Parathyroid adenoma (tissue), 2 donors: ENCODE measurements around the gene XKR3.
"Not testable (repeated sequence)": the region's sequence is repeated elsewhere in the genome, so short reads cannot be mapped to it uniquely, and the experiment has no call there.

Experiments
- H2AFZ ChIP-seq: fragments of 300-600 bp; sonication (generic); one replicate; pipeline ENCODE4 v1.7.0; 2017; ENCODE audit warnings: antibody characterized with exemption, mild to moderate bottlenecking
- H3K27ac ChIP-seq: fragments of 300-600 bp; sonication (generic); one replicate; pipeline ENCODE4 v1.7.0; 2017
- H3K27me3 ChIP-seq: fragments of 300-600 bp; sonication (generic); one replicate; pipeline ENCODE4 v1.7.0; 2017; ENCODE audit warnings: low read length; ENCODE audit not compliant: control insufficient read depth, insufficient read depth
- H3K36me3 ChIP-seq: fragments of 300-600 bp; sonication (generic); one replicate; pipeline ENCODE4 v1.7.0; 2017; ENCODE audit warnings: low read length; ENCODE audit not compliant: control insufficient read depth, insufficient read depth
- H3K4me1 ChIP-seq: fragments of 300-600 bp; sonication (generic); one replicate; pipeline ENCODE4 v1.7.0; 2017; ENCODE audit warnings: control low read depth
- H3K4me2 ChIP-seq: fragments of 300-600 bp; sonication (generic); one replicate; pipeline ENCODE4 v1.7.0; 2017; ENCODE audit warnings: low read length
- H3K4me3 ChIP-seq: fragments of 300-600 bp; sonication (generic); one replicate; pipeline ENCODE4 v1.7.0; 2017; ENCODE audit warnings: low read depth, low read length
- H3K79me2 ChIP-seq: fragments of 300-600 bp; sonication (generic); one replicate; pipeline ENCODE4 v1.7.0; 2017; ENCODE audit warnings: control low read depth
- H3K9ac ChIP-seq: fragments of 300-600 bp; sonication (generic); one replicate; pipeline ENCODE4 v1.7.0; 2017; ENCODE audit warnings: mild to moderate bottlenecking
- H3K9me3 ChIP-seq: fragments of 300-600 bp; sonication (generic); one replicate; pipeline ENCODE4 v1.7.0; 2017; ENCODE audit warnings: low read length; ENCODE audit not compliant: control insufficient read depth
- TF ChIP-seq, protein P1 (sequence below): fragments of 300-600 bp; sonication (generic); IDR thresholded peaks from one replicate; pipeline ENCODE4 v1.7.0; 2017; ENCODE audit warnings: antibody characterized with exemption, mild to moderate bottlenecking
- donor health status: primary hyperparathyroidism.

The XKR3 gene

DNA sequence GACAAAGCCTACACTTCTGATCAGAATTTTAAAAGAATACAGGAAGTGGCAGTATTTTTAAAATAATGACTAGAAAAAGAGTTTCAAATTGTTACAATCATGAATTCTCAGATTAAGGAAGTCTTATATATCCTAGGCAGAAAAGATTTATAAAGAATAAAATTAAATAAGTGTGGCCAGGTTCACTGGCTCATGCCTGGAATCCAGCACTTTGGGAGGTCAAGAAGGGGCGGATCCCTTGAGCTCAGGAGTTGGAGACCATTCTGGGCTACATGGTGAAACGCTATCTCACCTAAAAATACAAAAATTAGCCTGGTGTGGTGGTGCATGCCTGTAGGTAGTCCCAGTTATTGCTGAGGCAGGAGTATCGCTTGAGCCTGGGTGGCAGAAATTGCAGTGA lies 24.1 kb downstream of the XKR3 start:
- Histone ChIP-seq H3K27ac (no peak overlapping the region), H3K9me3 (no peaks in the 10 kb centered on the region), H3K4me2 (no peak overlapping the region), H3K27me3 (no peaks in the 10 kb centered on the region), H2AFZ (no peak overlapping the region), H3K9ac (no peak overlapping the region), H3K79me2 (no peaks in the 10 kb centered on the region), H3K4me3 (no peak overlapping the region), H3K4me1 (no peaks in the 10 kb centered on the region), H3K36me3 (no peaks in the 10 kb centered on the region)
- TF ChIP-seq, protein P1, sequence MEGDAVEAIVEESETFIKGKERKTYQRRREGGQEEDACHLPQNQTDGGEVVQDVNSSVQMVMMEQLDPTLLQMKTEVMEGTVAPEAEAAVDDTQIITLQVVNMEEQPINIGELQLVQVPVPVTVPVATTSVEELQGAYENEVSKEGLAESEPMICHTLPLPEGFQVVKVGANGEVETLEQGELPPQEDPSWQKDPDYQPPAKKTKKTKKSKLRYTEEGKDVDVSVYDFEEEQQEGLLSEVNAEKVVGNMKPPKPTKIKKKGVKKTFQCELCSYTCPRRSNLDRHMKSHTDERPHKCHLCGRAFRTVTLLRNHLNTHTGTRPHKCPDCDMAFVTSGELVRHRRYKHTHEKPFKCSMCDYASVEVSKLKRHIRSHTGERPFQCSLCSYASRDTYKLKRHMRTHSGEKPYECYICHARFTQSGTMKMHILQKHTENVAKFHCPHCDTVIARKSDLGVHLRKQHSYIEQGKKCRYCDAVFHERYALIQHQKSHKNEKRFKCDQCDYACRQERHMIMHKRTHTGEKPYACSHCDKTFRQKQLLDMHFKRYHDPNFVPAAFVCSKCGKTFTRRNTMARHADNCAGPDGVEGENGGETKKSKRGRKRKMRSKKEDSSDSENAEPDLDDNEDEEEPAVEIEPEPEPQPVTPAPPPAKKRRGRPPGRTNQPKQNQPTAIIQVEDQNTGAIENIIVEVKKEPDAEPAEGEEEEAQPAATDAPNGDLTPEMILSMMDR: no peak

DNA sequence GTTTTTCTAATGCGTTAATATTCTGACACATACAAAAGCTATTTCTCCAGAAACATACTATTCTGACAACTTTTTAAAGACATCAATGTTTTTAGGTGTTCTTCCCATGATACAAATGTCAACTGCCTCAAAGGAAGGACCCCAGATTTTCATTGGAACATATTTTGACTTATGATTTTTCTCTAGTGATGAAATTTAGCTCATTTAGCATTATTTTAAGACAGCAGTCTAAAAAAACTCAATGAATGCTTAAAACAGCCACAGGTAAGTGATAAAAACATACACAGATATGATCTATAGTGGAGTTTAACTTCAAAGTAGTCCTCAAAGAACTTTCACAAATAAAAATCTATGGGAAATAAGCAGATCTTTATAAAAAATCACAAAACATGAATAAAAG lies 24.9 kb downstream of the XKR3 start:
- H3K27ac ChIP-seq: no peak overlapping the region
- no peaks in the 10 kb centered on the region for H3K9me3 ChIP-seq
- no peaks in the 10 kb centered on the region for H3K4me1 ChIP-seq
- H3K9ac ChIP-seq: no peak overlapping the region
- no peaks in the 10 kb centered on the region for H3K79me2 ChIP-seq
- no peak overlapping the region for H2AFZ ChIP-seq
- TF ChIP-seq, protein P1: no peak
- no peak overlapping the region for H3K4me2 ChIP-seq
- no peaks in the 10 kb centered on the region for H3K27me3 ChIP-seq
- no peak overlapping the region for H3K4me3 ChIP-seq
- no peaks in the 10 kb centered on the region for H3K36me3 ChIP-seq

DNA sequence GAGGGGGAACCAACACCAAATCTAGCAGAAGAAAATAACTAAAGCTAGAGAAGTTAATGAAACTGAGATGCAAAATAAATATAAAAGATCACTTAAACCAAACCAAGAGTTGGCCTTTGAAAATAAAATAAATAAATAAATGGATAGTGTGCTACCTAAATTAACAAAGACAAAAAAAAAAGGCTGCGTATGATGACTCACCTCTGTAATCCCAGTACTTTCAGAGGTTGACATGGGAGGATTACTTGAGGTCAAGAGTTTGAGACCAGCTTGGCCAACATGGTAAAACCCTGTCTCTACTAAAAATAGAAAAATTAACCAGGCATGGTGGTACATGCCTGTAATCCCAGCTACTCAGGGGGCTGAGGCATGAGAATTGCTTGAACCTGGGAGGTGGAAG lies 29.7 kb downstream of the XKR3 start:
- not testable (repeated sequence) for H3K9ac ChIP-seq, H3K36me3 ChIP-seq, H3K27ac ChIP-seq, H3K9me3 ChIP-seq, H3K27me3 ChIP-seq, H3K4me3 ChIP-seq, H3K4me2 ChIP-seq, H2AFZ ChIP-seq, H3K79me2 ChIP-seq, H3K4me1 ChIP-seq

DNA sequence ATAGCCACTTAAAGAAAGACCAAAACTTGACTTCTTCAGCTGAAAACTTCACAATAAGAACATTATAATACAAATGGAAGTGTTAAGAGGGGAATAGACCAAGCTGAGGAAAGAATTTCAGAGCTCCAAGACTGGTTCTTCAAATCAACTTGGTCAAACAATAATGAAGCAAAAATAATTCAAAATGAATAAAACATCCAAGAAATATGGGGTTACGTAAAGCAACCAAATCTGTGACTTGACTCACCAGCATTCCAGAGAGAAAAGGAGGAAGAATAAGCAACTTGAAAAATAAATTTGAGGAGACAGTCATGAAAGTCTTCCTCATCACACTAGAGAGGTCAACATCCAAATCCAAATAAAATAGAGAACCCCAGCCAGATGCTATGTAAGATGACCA lies 31.4 kb downstream of the XKR3 start:
- TF ChIP-seq, protein P1: no peak
- no peak overlapping the region for H3K4me3 ChIP-seq
- H3K4me2 ChIP-seq: no peak overlapping the region
- H3K36me3 ChIP-seq: no peaks in the 10 kb centered on the region
- H3K27ac ChIP-seq: no peak overlapping the region
- no peak overlapping the region for H3K9ac ChIP-seq
- H2AFZ ChIP-seq: no peak overlapping the region
- no peaks in the 10 kb centered on the region for H3K4me1 ChIP-seq
- H3K79me2 ChIP-seq: no peaks in the 10 kb centered on the region
- no peaks in the 10 kb centered on the region for H3K9me3 ChIP-seq
- no peaks in the 10 kb centered on the region for H3K27me3 ChIP-seq

DNA sequence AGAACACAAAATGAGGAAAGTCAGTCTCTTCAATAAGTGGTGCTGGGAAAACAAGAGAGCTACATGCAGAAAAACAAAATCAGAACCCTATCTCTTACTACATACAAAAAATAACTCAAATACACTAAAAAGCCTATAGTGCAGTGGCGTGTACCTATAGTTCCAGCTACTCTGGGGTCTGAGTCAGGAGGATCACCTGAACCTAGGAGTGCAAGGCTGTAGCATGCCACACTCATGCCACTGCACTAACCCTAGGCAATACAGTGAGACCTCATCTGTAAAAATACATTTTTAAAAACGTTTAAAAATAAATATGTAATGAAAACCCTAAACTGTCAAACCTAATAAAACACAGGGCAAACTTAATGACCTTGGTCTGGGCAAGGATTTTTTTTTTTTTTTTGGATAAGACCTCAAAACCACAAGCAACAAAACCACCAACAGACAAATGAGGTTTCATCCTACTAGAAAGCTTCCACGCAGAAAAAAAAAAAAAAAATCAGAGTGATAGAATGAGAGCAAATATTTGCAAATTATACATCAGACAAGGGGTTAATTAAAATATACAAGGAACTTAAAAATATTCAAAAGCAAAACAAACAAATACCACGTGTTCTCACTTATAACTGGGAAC lies 35.2 kb downstream of the XKR3 start:
- Histone ChIP-seq H3K27ac (no peak overlapping the region), H3K4me3 (no peak overlapping the region), H3K9ac (no peak overlapping the region), H3K4me1 (no peaks in the 10 kb centered on the region), H3K9me3 (no peaks in the 10 kb centered on the region), H3K36me3 (no peaks in the 10 kb centered on the region), H2AFZ (no peak overlapping the region), H3K4me2 (no peak overlapping the region), H3K27me3 (no peaks in the 10 kb centered on the region), H3K79me2 (no peaks in the 10 kb centered on the region)
- TF ChIP-seq, protein P1: no peak
